ENCODE results near the gene SLC48A1. TPM values are rescaled to one million over a fixed set of nuclear protein-coding genes. Genes with fewer than 3 reads are reported as not detected.

SLC48A1 gene
- total and polyA plus RNA-seq, 10 of the 15 experiments (the other 5 are each of a cell fraction or from before 2014, with no cell fraction given) = 1.1 to 4.9 (median 1.9) TPM

DNA sequence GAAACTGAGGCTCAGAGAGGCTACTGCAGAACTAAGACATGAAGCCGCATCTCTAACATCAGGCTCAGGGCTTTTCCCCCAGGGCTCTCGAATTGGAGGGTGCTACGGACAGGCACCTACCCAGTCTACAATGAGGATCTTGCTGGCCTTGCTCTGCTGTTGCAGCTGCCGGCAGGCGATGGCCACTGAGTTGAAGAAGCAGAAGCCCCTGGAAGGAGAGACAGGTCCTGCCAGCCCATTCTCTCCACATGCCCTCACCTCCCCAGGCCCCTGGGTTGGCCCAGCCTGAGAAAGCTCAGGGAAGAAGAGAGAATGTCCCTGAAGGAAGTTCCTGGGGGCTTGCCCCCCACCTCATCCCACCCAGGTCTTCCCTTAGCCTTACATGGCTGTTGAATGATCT lies 16.1 kb downstream of the SLC48A1 start:
- SMC1A ChIA-PET (ENCODE audit: uncharacterized antibody, unreplicated experiment) = interaction anchor here (1.6 to 1.7 kb wide), 2 partner anchors 49 to 50 kb away, joined by 3 to 4 read pairs; no protein-coding TSS in a partner anchor
- POLR2A ChIA-PET = no interaction called here
- Histone ChIP-seq H3K9me3 (replicated peaks; ENCODE audit: control insufficient read depth, insufficient read depth, low read length) (no peaks in the 10 kb centered on the region), H2AFZ (ENCODE audit: control insufficient read depth, low read depth, low read length) (no peak overlapping the region), H4K20me1 (ENCODE audit: control insufficient read depth, insufficient read depth) (no peaks in the 10 kb centered on the region), H3K27ac (ENCODE audit: control insufficient read depth, insufficient read depth) (no peak overlapping the region), H3K4me3 (no peak overlapping the region), H3K4me1 (ENCODE audit: control insufficient read depth, insufficient read depth, low read length) (no peaks in the 10 kb centered on the region), H3K27me3 (replicated peaks in 1 of 2; ENCODE audit: control insufficient read depth in 2 of 2, insufficient read depth in 2 of 2, low read length in 1 of 2) (no peaks in the 10 kb centered on the region), H3K79me2 (ENCODE audit: control insufficient read depth, insufficient read depth, low read length) (no peaks in the 10 kb centered on the region), H3K9ac (ENCODE audit: control insufficient read depth, insufficient read depth, low read length) (no peak overlapping the region), H3K36me3 (ENCODE audit: control insufficient read depth in 2 of 2, insufficient read depth in 2 of 2, low read length in 1 of 2) (peaks cover 0 to 4% of the 10 kb centered on the region in 2 experiments; a peak in 1 of 4 replicates), H3K4me2 (ENCODE audit: control insufficient read depth, insufficient read depth) (no peak overlapping the region)
- 91% methylated on average over 5 of the region's 5 CpGs for WGBS (ENCODE audit: insufficient coverage, insufficient replicate concordance, low lambda C conversion rate, missing lambda C conversion rate)
- FAIRE-seq (no peak), ATAC-seq (no peak), DNase-seq (ENCODE audit: low read depth, low spot score) (no peak)
- intact Hi-C loops (cut with micrococcal nuclease; ENCODE audit: unreplicated experiment) = no loop called here
- BruUV-seq (replicated peaks) = no TSS peak
- in situ Hi-C loops (cut with MboI) = no loop called here
- CTCF ChIA-PET = interaction anchor here (1.2 to 5.3 kb wide), 2 partner anchors 12 to 47 kb away, joined by 5 to 36 read pairs; no protein-coding TSS in a partner anchor
- TF ChIP-seq RB1 (IDR thresholded peaks at IDR 0.05; ENCODE audit: borderline replicate concordance) = no peak
- RAD21 ChIA-PET (ENCODE audit: unreplicated experiment) = interaction anchor here (1.2 kb wide), 1 partner anchor 50 kb away, joined by 3 read pairs; no protein-coding TSS in a partner anchor

DNA sequence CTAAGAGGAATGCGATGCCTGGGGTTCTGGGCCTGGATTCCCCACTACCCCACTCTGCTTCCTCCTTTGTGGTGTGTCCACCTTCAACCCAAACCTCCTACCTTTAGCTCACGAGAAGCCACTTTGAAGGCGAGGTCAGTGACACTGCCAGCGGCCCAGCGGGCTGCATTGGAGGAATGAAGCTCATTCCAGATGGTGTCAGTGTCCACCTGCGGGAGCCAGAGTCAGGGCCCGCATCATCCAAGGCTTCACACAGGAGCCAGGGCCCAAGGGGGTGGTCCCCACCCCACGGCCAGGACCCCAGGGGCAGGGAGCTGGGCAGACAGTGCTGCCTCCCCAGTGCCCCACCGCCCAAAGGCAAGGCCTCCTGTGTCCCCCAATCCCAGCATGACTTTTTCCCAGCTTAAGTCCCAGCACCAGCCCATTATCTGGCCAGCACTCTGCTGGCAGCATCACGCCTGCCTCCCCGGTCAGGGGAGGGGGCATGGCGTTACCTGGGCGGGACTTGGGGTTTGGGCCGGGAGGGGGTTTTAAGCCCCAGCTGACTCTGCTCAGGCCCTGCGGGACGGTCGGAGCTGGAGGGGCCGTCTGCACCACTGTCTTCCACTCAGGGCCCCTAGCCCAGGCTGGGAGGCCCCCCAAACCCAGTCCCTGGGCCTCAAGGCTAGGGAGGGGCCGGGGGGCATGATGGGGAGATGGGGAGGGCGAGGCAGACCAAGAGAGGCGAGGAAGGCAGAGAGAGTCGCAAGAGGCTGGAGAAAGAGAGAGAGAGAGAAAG lies 16.9 kb downstream of the SLC48A1 start:
- H4K20me1 ChIP-seq (ENCODE audit: control insufficient read depth, insufficient read depth) = no peaks in the 10 kb centered on the region
- no peak overlapping the region for H2AFZ ChIP-seq (ENCODE audit: control insufficient read depth, low read depth, low read length)
- RAD21 ChIA-PET (ENCODE audit: unreplicated experiment) = interaction anchor here (1.1 to 1.2 kb wide), 2 partner anchors 48 to 49 kb away, joined by 3 read pairs; no protein-coding TSS in a partner anchor
- H3K9ac ChIP-seq (ENCODE audit: control insufficient read depth, insufficient read depth, low read length) = no peak overlapping the region
- in situ Hi-C loops (cut with MboI) (no loop called here), intact Hi-C loops (cut with micrococcal nuclease; ENCODE audit: unreplicated experiment) (no loop called here)
- no TSS peak for BruUV-seq (replicated peaks)
- CTCF ChIA-PET = interaction anchor here (0.7 to 5.3 kb wide), 2 partner anchors 11 to 47 kb away, joined by 3 to 36 read pairs; no protein-coding TSS in a partner anchor
- DNase-seq (ENCODE audit: low read depth, low spot score) (no peak), FAIRE-seq (no peak), ATAC-seq (no peak)
- H3K4me2 ChIP-seq (ENCODE audit: control insufficient read depth, insufficient read depth) = no peak overlapping the region
- POLR2A ChIA-PET = no interaction called here
- H3K9me3 ChIP-seq (replicated peaks; ENCODE audit: control insufficient read depth, insufficient read depth, low read length) = no peaks in the 10 kb centered on the region
- H3K27ac ChIP-seq (ENCODE audit: control insufficient read depth, insufficient read depth) = no peak overlapping the region
- no peaks in the 10 kb centered on the region for H3K79me2 ChIP-seq (ENCODE audit: control insufficient read depth, insufficient read depth, low read length)
- SMC1A ChIA-PET (ENCODE audit: uncharacterized antibody, unreplicated experiment) = interaction anchor here (1.5 to 1.7 kb wide), 2 partner anchors 46 to 48 kb away, joined by 4 read pairs; no protein-coding TSS in a partner anchor
- H3K4me3 ChIP-seq = no peak overlapping the region
- 68% methylated on average over 22 of the region's 22 CpGs for WGBS (ENCODE audit: insufficient coverage, insufficient replicate concordance, low lambda C conversion rate, missing lambda C conversion rate)
- no peaks in the 10 kb centered on the region for H3K27me3 ChIP-seq (replicated peaks in 1 of 2; ENCODE audit: control insufficient read depth in 2 of 2, insufficient read depth in 2 of 2, low read length in 1 of 2)
- H3K4me1 ChIP-seq (ENCODE audit: control insufficient read depth, insufficient read depth, low read length) = no peaks in the 10 kb centered on the region
- peaks cover 0 to 7% of the 10 kb centered on the region in 2 experiments; a peak in 1 of 4 replicates for H3K36me3 ChIP-seq (ENCODE audit: control insufficient read depth in 2 of 2, insufficient read depth in 2 of 2, low read length in 1 of 2)
- TF ChIP-seq, protein P1, sequence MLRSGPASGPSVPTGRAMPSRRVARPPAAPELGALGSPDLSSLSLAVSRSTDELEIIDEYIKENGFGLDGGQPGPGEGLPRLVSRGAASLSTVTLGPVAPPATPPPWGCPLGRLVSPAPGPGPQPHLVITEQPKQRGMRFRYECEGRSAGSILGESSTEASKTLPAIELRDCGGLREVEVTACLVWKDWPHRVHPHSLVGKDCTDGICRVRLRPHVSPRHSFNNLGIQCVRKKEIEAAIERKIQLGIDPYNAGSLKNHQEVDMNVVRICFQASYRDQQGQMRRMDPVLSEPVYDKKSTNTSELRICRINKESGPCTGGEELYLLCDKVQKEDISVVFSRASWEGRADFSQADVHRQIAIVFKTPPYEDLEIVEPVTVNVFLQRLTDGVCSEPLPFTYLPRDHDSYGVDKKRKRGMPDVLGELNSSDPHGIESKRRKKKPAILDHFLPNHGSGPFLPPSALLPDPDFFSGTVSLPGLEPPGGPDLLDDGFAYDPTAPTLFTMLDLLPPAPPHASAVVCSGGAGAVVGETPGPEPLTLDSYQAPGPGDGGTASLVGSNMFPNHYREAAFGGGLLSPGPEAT (IDR thresholded peaks at IDR 0.05; ENCODE audit: low read depth) = no peak
- no peak for TF ChIP-seq ATF7 (IDR thresholded peaks at IDR 0.05; ENCODE audit: low read depth)
- no peak for TF ChIP-seq MTA2 (IDR thresholded peaks at IDR 0.05; ENCODE audit: low read depth)
- no peak for TF ChIP-seq TCF12 (IDR thresholded peaks at IDR 0.05; ENCODE audit: low read depth, low read length)
- no peak for TF ChIP-seq KAT2A (conservative IDR thresholded peaks at IDR 0.05; ENCODE audit: control insufficient read depth, low read depth, low read length)
- TF ChIP-seq, protein P2, sequence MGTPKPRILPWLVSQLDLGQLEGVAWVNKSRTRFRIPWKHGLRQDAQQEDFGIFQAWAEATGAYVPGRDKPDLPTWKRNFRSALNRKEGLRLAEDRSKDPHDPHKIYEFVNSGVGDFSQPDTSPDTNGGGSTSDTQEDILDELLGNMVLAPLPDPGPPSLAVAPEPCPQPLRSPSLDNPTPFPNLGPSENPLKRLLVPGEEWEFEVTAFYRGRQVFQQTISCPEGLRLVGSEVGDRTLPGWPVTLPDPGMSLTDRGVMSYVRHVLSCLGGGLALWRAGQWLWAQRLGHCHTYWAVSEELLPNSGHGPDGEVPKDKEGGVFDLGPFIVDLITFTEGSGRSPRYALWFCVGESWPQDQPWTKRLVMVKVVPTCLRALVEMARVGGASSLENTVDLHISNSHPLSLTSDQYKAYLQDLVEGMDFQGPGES (IDR thresholded peaks at IDR 0.05) = no peak
- no peak for TF ChIP-seq TCF7 (IDR thresholded peaks at IDR 0.05; ENCODE audit: borderline replicate concordance)
- TF ChIP-seq KLF5 (IDR thresholded peaks at IDR 0.05; ENCODE audit: partially characterized antibody) = no peak
- TF ChIP-seq, protein P3, sequence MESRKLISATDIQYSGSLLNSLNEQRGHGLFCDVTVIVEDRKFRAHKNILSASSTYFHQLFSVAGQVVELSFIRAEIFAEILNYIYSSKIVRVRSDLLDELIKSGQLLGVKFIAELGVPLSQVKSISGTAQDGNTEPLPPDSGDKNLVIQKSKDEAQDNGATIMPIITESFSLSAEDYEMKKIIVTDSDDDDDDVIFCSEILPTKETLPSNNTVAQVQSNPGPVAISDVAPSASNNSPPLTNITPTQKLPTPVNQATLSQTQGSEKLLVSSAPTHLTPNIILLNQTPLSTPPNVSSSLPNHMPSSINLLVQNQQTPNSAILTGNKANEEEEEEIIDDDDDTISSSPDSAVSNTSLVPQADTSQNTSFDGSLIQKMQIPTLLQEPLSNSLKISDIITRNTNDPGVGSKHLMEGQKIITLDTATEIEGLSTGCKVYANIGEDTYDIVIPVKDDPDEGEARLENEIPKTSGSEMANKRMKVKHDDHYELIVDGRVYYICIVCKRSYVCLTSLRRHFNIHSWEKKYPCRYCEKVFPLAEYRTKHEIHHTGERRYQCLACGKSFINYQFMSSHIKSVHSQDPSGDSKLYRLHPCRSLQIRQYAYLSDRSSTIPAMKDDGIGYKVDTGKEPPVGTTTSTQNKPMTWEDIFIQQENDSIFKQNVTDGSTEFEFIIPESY (IDR thresholded peaks at IDR 0.05) = no peak
- no peak for TF ChIP-seq TARDBP (IDR thresholded peaks at IDR 0.05; ENCODE audit: borderline replicate concordance)
